ENCODE measurements around the gene TMEM107. TPM values are rescaled to one million over a fixed set of nuclear protein-coding genes. Genes with fewer than 3 reads are reported as not detected.
A peak's percentile ranks its signal among the peaks of the same experiment; 100 is the strongest.

The TMEM107 gene
- total RNA-seq = 10.0 and 14.7 TPM in 2 replicates

- DNase-seq (ENCODE audit: low read depth) = no peak
- Histone ChIP-seq H3K27me3 (ENCODE audit: control insufficient read depth, insufficient read depth, low read length) (no peaks in the 10 kb centered on the region), H3K36me3 (ENCODE audit: control insufficient read depth, insufficient read depth, low read length) (no peaks in the 10 kb centered on the region), H3K4me3 (ENCODE audit: low read depth, low read length) (peak within 1 kb of the TSS; percentile 69)
- TF ChIP-seq CTCF (IDR thresholded peaks at IDR 0.05; ENCODE audit: insufficient read depth, low read length, poor library complexity, severe bottlenecking) = no peak
Observed at GRCh38 chr17:8176197-8176940, at the start of gene TMEM107. TSS of gene TMEM107 (minus strand) at chr17:8176380. CDS start at chr17:8176286, 94 bp downstream.

GRCh38 chr17:8224891-8225812 lies 49.0 kb upstream of the TMEM107 start:
- no peak for TF ChIP-seq CTCF (IDR thresholded peaks at IDR 0.05; ENCODE audit: insufficient read depth, low read length, poor library complexity, severe bottlenecking)
- H3K27me3 ChIP-seq (ENCODE audit: control insufficient read depth, insufficient read depth, low read length) = no peaks in the 10 kb centered on the region
- no peak for DNase-seq (ENCODE audit: low read depth)
- no peak overlapping the region for H3K4me3 ChIP-seq (ENCODE audit: low read depth, low read length)
- H3K36me3 ChIP-seq (ENCODE audit: control insufficient read depth, insufficient read depth, low read length) = no peaks in the 10 kb centered on the region

GRCh38 chr17:8223356-8224126 lies 47.4 kb upstream of the TMEM107 start:
- Histone ChIP-seq H3K36me3 (ENCODE audit: control insufficient read depth, insufficient read depth, low read length) (no peaks in the 10 kb centered on the region), H3K27me3 (ENCODE audit: control insufficient read depth, insufficient read depth, low read length) (no peaks in the 10 kb centered on the region), H3K4me3 (ENCODE audit: low read depth, low read length) (peak overlapping the region; percentile 54)
- no peak for DNase-seq (ENCODE audit: low read depth)
- peak; percentile 20 for TF ChIP-seq CTCF (IDR thresholded peaks at IDR 0.05; ENCODE audit: insufficient read depth, low read length, poor library complexity, severe bottlenecking)

GRCh38 chr17:8222630-8223355 lies 46.6 kb upstream of the TMEM107 start:
- H3K36me3 ChIP-seq (ENCODE audit: control insufficient read depth, insufficient read depth, low read length) = no peaks in the 10 kb centered on the region
- TF ChIP-seq CTCF (IDR thresholded peaks at IDR 0.05; ENCODE audit: insufficient read depth, low read length, poor library complexity, severe bottlenecking) = no peak
- peak overlapping the region; percentile 54 for H3K4me3 ChIP-seq (ENCODE audit: low read depth, low read length)
- peak; percentile 59 for DNase-seq (ENCODE audit: low read depth)
- H3K27me3 ChIP-seq (ENCODE audit: control insufficient read depth, insufficient read depth, low read length) = no peaks in the 10 kb centered on the region

- Histone ChIP-seq H3K36me3 (ENCODE audit: control insufficient read depth, insufficient read depth, low read length) (no peaks in the 10 kb centered on the region), H3K4me3 (ENCODE audit: low read depth, low read length) (peak overlapping the region; percentile 54), H3K27me3 (ENCODE audit: control insufficient read depth, insufficient read depth, low read length) (no peaks in the 10 kb centered on the region)
- DNase-seq (ENCODE audit: low read depth) = peak; percentile 37
- no peak for TF ChIP-seq CTCF (IDR thresholded peaks at IDR 0.05; ENCODE audit: insufficient read depth, low read length, poor library complexity, severe bottlenecking)
Observed at GRCh38 chr17:8222380-8222629, 46.1 kb upstream of the TMEM107 start.

All from kidney epithelial cell (primary cell).